Smooth muscle cell (in vitro differentiated cells): ENCODE data around the gene EEF2K. TPM values are rescaled to one million over a fixed set of nuclear protein-coding genes. Genes with fewer than 3 reads are reported as not detected.

Source experiments
- DNase-seq: peaks from one replicate; lab custom pipeline; 2025; ENCODE audit not compliant: unreplicated experiment; lab: John Stamatoyannopoulos, UW
- H2AFZ ChIP-seq: fragments of 200-600 bp; sonication (generic); 2 replicates; pipeline ENCODE4 v1.6.0; 2016; ENCODE audit warnings: antibody characterized with exemption, low read depth, mild to moderate bottlenecking
- H3F3A ChIP-seq: fragments of 200-600 bp; sonication (generic); 2 replicates; pipeline ENCODE4 v1.6.0; 2017; ENCODE audit warnings: antibody characterized with exemption, low read depth
- H3K27ac ChIP-seq: fragments of 200-600 bp; sonication (generic); 2 replicates; pipeline ENCODE4 v1.5.1; 2016; ENCODE audit warnings: low read depth, mild to moderate bottlenecking
- H3K27me3 ChIP-seq: fragments of 200-600 bp; sonication (generic); 2 replicates; pipeline ENCODE4 v1.6.1; 2016; ENCODE audit warnings: low read depth, mild to moderate bottlenecking
- H3K36me3 ChIP-seq: fragments of 200-600 bp; sonication (generic); 2 replicates; pipeline ENCODE4 v1.5.1; 2016; ENCODE audit warnings: low read depth
- H3K4me1 ChIP-seq: fragments of 200-600 bp; sonication (generic); 2 replicates; pipeline ENCODE4 v1.5.1; 2016; ENCODE audit warnings: low read depth
- H3K4me2 ChIP-seq: fragments of 200-600 bp; sonication (generic); 2 replicates; pipeline ENCODE4 v1.6.0; 2016; ENCODE audit warnings: mild to moderate bottlenecking
- H3K4me3 ChIP-seq: fragments of 200-600 bp; sonication (generic); 2 replicates; pipeline ENCODE4 v1.5.1; 2016; ENCODE audit warnings: mild to moderate bottlenecking
- H3K79me2 ChIP-seq: fragments of 200-600 bp; sonication (generic); 2 replicates; pipeline ENCODE4 v1.6.0; 2016; ENCODE audit warnings: low read depth, mild to moderate bottlenecking
- H3K9ac ChIP-seq: fragments of 200-600 bp; sonication (generic); 2 replicates; pipeline ENCODE4 v1.6.0; 2016; ENCODE audit warnings: low read depth
- H3K9me3 ChIP-seq: fragments of 200-600 bp; sonication (generic); replicated peaks from 2 replicates; pipeline ENCODE4 v1.5.1; 2016; ENCODE audit warnings: low read depth
- H4K20me1 ChIP-seq: fragments of 200-600 bp; sonication (generic); 2 replicates; pipeline ENCODE4 v1.6.0; 2016; ENCODE audit warnings: low read depth
- WGBS: methylation state at CpG from one replicate; pipeline ENCODE4 v1.1.7; 2016; ENCODE audit warnings: low lambda C conversion rate; 5-methylcytosine and 5-hydroxymethylcytosine counted together
- polyA plus RNA-seq: library from polyadenylated mRNA; unstranded; fragments of >200 nt; fragmentation: Nextera tagmentation; extraction: Ambion mirVana; gene quantifications from 2 replicates; pipeline ENCODE4 v1.2.1, GENCODE V29; 2016
- total RNA-seq: library from RNA; depleted of rRNA; stranded (reverse); fragments of >200 nt; gene quantifications from 2 replicates; pipeline ENCODE4 v1.2.3, GENCODE V29; 2014
- TF ChIP-seq, protein P1 (sequence below): fragments of 200-600 bp; sonication (generic); IDR thresholded peaks from 2 replicates; pipeline ENCODE4 v1.5.1; 2017; ENCODE audit warnings: borderline replicate concordance, mild to moderate bottlenecking, antibody characterized with exemption; ENCODE audit not compliant: insufficient read depth, poor library complexity, severe bottlenecking

Gene EEF2K
- total and polyA plus RNA-seq, 2 experiments from 2014 or later = 8.7 to 12.8 TPM

GRCh38 chr16:22191532-22192260, 14.4 kb upstream of the EEF2K start:
- H3K9ac ChIP-seq = peak overlapping the region; percentile 93
- peak overlapping the region; percentile 59 for H3K4me3 ChIP-seq
- H4K20me1 ChIP-seq = no peaks in the 10 kb centered on the region
- TF ChIP-seq, protein P1, sequence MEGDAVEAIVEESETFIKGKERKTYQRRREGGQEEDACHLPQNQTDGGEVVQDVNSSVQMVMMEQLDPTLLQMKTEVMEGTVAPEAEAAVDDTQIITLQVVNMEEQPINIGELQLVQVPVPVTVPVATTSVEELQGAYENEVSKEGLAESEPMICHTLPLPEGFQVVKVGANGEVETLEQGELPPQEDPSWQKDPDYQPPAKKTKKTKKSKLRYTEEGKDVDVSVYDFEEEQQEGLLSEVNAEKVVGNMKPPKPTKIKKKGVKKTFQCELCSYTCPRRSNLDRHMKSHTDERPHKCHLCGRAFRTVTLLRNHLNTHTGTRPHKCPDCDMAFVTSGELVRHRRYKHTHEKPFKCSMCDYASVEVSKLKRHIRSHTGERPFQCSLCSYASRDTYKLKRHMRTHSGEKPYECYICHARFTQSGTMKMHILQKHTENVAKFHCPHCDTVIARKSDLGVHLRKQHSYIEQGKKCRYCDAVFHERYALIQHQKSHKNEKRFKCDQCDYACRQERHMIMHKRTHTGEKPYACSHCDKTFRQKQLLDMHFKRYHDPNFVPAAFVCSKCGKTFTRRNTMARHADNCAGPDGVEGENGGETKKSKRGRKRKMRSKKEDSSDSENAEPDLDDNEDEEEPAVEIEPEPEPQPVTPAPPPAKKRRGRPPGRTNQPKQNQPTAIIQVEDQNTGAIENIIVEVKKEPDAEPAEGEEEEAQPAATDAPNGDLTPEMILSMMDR = no peak
- DNase-seq = no peak
- H2AFZ ChIP-seq = peak overlapping the region; percentile 56
- H3K4me1 ChIP-seq = peaks cover 7% of the 10 kb centered on the region
- H3K27me3 ChIP-seq = no peaks in the 10 kb centered on the region
- no peaks in the 10 kb centered on the region for H3F3A ChIP-seq
- no peaks in the 10 kb centered on the region for H3K36me3 ChIP-seq
- H3K79me2 ChIP-seq = no peaks in the 10 kb centered on the region
- H3K4me2 ChIP-seq = peak overlapping the region; percentile 89
- H3K27ac ChIP-seq = peak overlapping the region; percentile 96
- WGBS = 30% methylated on average over 9 of the region's 9 CpGs
- no peaks in the 10 kb centered on the region for H3K9me3 ChIP-seq

- no peaks in the 10 kb centered on the region for H3K27me3 ChIP-seq
- no peaks in the 10 kb centered on the region for H3K79me2 ChIP-seq
- no peaks in the 10 kb centered on the region for H4K20me1 ChIP-seq
- H3K9me3 ChIP-seq = no peaks in the 10 kb centered on the region
- peak overlapping the region; percentile 96 for H3K27ac ChIP-seq
- peaks cover 7% of the 10 kb centered on the region for H3K4me1 ChIP-seq
- H3K4me2 ChIP-seq = peak overlapping the region; percentile 89
- H2AFZ ChIP-seq = peak overlapping the region; percentile 56
- peak overlapping the region; percentile 93 for H3K9ac ChIP-seq
- 46% methylated on average over 16 of the region's 16 CpGs for WGBS
- DNase-seq = no peak
- H3K4me3 ChIP-seq = peak overlapping the region; percentile 59
- H3F3A ChIP-seq = no peaks in the 10 kb centered on the region
- TF ChIP-seq, protein P1 = no peak
- H3K36me3 ChIP-seq = no peaks in the 10 kb centered on the region
Measured at GRCh38 chr16:22192261-22193062, 13.6 kb upstream of the EEF2K start.

DNA sequence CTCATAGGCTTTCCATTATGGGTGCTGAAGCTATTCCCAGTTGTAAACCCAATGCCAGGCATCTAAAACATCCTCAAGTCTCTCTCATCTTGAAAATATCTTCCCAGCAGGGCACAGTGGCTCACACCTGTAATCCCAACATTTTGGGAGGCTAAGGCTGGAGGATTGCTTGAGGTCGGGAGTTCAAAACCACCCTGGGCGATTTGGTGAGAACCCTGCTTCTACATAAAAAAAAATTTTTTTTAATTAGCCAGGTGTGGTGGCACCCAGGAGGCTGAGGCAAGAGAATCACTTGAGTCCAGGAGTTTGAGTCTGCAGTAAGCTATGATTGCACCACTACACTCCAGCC, 13.0 kb upstream of the EEF2K start:
- Histone ChIP-seq H3K36me3 (no peaks in the 10 kb centered on the region), H3K4me1 (peaks cover 7% of the 10 kb centered on the region), H3F3A (peaks cover 5% of the 10 kb centered on the region), H4K20me1 (no peaks in the 10 kb centered on the region), H3K27me3 (no peaks in the 10 kb centered on the region), H2AFZ (no peak overlapping the region), H3K9me3 (no peaks in the 10 kb centered on the region), H3K4me3 (no peak overlapping the region), H3K4me2 (peak overlapping the region; percentile 89), H3K79me2 (no peaks in the 10 kb centered on the region), H3K27ac (peak overlapping the region; percentile 96), H3K9ac (no peak overlapping the region)
- WGBS = 97% methylated on average over 2 of the region's 2 CpGs
- TF ChIP-seq, protein P1 = no peak
- DNase-seq = no peak
